ENCODE data around the gene GBX1. TPM values are rescaled to one million over a fixed set of nuclear protein-coding genes. Genes with fewer than 3 reads are reported as not detected.

GBX1 gene
- total RNA-seq, 2 donors from 2014 or later, result 1.2 TPM; not detected in 1

GRCh38 chr7:151201751-151202150 is 34.3 kb upstream of the GBX1 start:
- Mint-ChIP-seq H3K36me3 (ENCODE audit: low read depth) (no peaks in the 10 kb centered on the region), H3K27ac (no peak overlapping the region), H3K4me1 (peaks cover 4% of the 10 kb centered on the region), H3K27me3 (no peaks in the 10 kb centered on the region), H3K9me3 (no peaks in the 10 kb centered on the region), H3K4me3 (no peak overlapping the region)
- no peak for ATAC-seq (replicated peaks)

GRCh38 chr7:151201344-151201743 is 33.9 kb upstream of the GBX1 start:
- no peak for ATAC-seq (replicated peaks)
- no peaks in the 10 kb centered on the region for H3K9me3 Mint-ChIP-seq
- no peaks in the 10 kb centered on the region for H3K4me1 Mint-ChIP-seq
- H3K27ac Mint-ChIP-seq, result no peak overlapping the region
- H3K27me3 Mint-ChIP-seq, result no peaks in the 10 kb centered on the region
- no peak overlapping the region for H3K4me3 Mint-ChIP-seq
- H3K36me3 Mint-ChIP-seq (ENCODE audit: low read depth), result no peaks in the 10 kb centered on the region

- H3K27ac Mint-ChIP-seq, result no peak overlapping the region
- no peak for ATAC-seq (replicated peaks)
Observed at GRCh38 chr7:151198945-151199848, 31.7 kb upstream of the GBX1 start.

GRCh38 chr7:151197932-151198331 is 30.4 kb upstream of the GBX1 start:
- Mint-ChIP-seq H3K4me3 (no peak overlapping the region), H3K27ac (no peak overlapping the region), H3K4me1 (peaks cover 9% of the 10 kb centered on the region), H3K36me3 (ENCODE audit: low read depth) (no peaks in the 10 kb centered on the region), H3K27me3 (no peaks in the 10 kb centered on the region), H3K9me3 (no peaks in the 10 kb centered on the region)
- no peak for ATAC-seq (replicated peaks)

More at GRCh38 chr7:151198945-151199848, 31.7 kb upstream of the GBX1 start:
- H3K36me3 Mint-ChIP-seq (ENCODE audit: low read depth), result no peaks in the 10 kb centered on the region
- peaks cover 8% of the 10 kb centered on the region for H3K4me1 Mint-ChIP-seq
- no peaks in the 10 kb centered on the region for H3K9me3 Mint-ChIP-seq
- no peaks in the 10 kb centered on the region for H3K27me3 Mint-ChIP-seq
- no peak overlapping the region for H3K4me3 Mint-ChIP-seq

GRCh38 chr7:151195616-151196450 is 28.3 kb upstream of the GBX1 start:
- Mint-ChIP-seq H3K9me3 (no peaks in the 10 kb centered on the region), H3K4me1 (peaks cover 9% of the 10 kb centered on the region), H3K36me3 (ENCODE audit: low read depth) (no peaks in the 10 kb centered on the region), H3K27ac (no peak overlapping the region), H3K4me3 (no peak overlapping the region), H3K27me3 (no peaks in the 10 kb centered on the region)
- no peak for ATAC-seq (replicated peaks)

- no peaks in the 10 kb centered on the region for H3K27me3 Mint-ChIP-seq
- H3K4me3 Mint-ChIP-seq, result no peak overlapping the region
- H3K4me1 Mint-ChIP-seq, result peaks cover 9% of the 10 kb centered on the region
- no peaks in the 10 kb centered on the region for H3K36me3 Mint-ChIP-seq (ENCODE audit: low read depth)
- no peaks in the 10 kb centered on the region for H3K9me3 Mint-ChIP-seq
- peak; percentile 35 for ATAC-seq (replicated peaks)
- peak overlapping the region; percentile 61 for H3K27ac Mint-ChIP-seq
Observed at GRCh38 chr7:151194188-151194587, 26.7 kb upstream of the GBX1 start.

GRCh38 chr7:151193203-151193978 is 25.9 kb upstream of the GBX1 start:
- Mint-ChIP-seq H3K36me3 (ENCODE audit: low read depth) (no peaks in the 10 kb centered on the region), H3K4me3 (no peak overlapping the region)

GRCh38 chr7:151192002-151192539 is 24.6 kb upstream of the GBX1 start:
- no peak overlapping the region for H3K4me3 Mint-ChIP-seq
- H3K9me3 Mint-ChIP-seq, result no peaks in the 10 kb centered on the region
- peaks cover 9% of the 10 kb centered on the region for H3K4me1 Mint-ChIP-seq
- no peak overlapping the region for H3K27ac Mint-ChIP-seq
- ATAC-seq (replicated peaks), result no peak
- H3K36me3 Mint-ChIP-seq (ENCODE audit: low read depth), result no peaks in the 10 kb centered on the region
- no peaks in the 10 kb centered on the region for H3K27me3 Mint-ChIP-seq

More at GRCh38 chr7:151193203-151193978, 25.9 kb upstream of the GBX1 start:
- H3K9me3 Mint-ChIP-seq, result no peaks in the 10 kb centered on the region
- H3K27me3 Mint-ChIP-seq, result no peaks in the 10 kb centered on the region
- ATAC-seq (replicated peaks), result no peak
- H3K27ac Mint-ChIP-seq, result no peak overlapping the region
- peaks cover 9% of the 10 kb centered on the region for H3K4me1 Mint-ChIP-seq

GRCh38 chr7:151191544-151191943 is 24.1 kb upstream of the GBX1 start:
- no peaks in the 10 kb centered on the region for H3K36me3 Mint-ChIP-seq (ENCODE audit: low read depth)
- peaks cover 9% of the 10 kb centered on the region for H3K4me1 Mint-ChIP-seq
- H3K4me3 Mint-ChIP-seq, result no peak overlapping the region
- H3K27ac Mint-ChIP-seq, result no peak overlapping the region
- no peaks in the 10 kb centered on the region for H3K9me3 Mint-ChIP-seq
- H3K27me3 Mint-ChIP-seq, result no peaks in the 10 kb centered on the region
- no peak for ATAC-seq (replicated peaks)

- Mint-ChIP-seq H3K27me3 (no peaks in the 10 kb centered on the region), H3K36me3 (ENCODE audit: low read depth) (no peaks in the 10 kb centered on the region), H3K27ac (no peak overlapping the region), H3K4me3 (no peak overlapping the region), H3K9me3 (no peaks in the 10 kb centered on the region), H3K4me1 (no peaks in the 10 kb centered on the region)
- ATAC-seq (replicated peaks), result no peak
Observed at GRCh38 chr7:151189038-151189437, 21.5 kb upstream of the GBX1 start.

GRCh38 chr7:151188252-151188542 is 20.7 kb upstream of the GBX1 start:
- Mint-ChIP-seq H3K9me3 (no peaks in the 10 kb centered on the region), H3K27me3 (no peaks in the 10 kb centered on the region), H3K27ac (no peak overlapping the region), H3K4me1 (no peaks in the 10 kb centered on the region), H3K36me3 (ENCODE audit: low read depth) (no peaks in the 10 kb centered on the region), H3K4me3 (no peak overlapping the region)
- no peak for ATAC-seq (replicated peaks)

- Mint-ChIP-seq H3K36me3 (ENCODE audit: low read depth) (no peaks in the 10 kb centered on the region), H3K4me3 (no peak overlapping the region), H3K9me3 (no peaks in the 10 kb centered on the region), H3K4me1 (no peaks in the 10 kb centered on the region), H3K27ac (no peak overlapping the region), H3K27me3 (no peaks in the 10 kb centered on the region)
- ATAC-seq (replicated peaks), result no peak
Observed at GRCh38 chr7:151187409-151188251, 20.1 kb upstream of the GBX1 start.

GRCh38 chr7:151186640-151187408 is 19.3 kb upstream of the GBX1 start, which contains the start of gene ASB10:
ASB10 (minus strand) TSS chr7:151187250; CDS start chr7:151187130, 120 bp downstream.
- H3K4me3 Mint-ChIP-seq, result no peak within 1 kb of the TSS
- H3K9me3 Mint-ChIP-seq, result no peaks in the 10 kb centered on the region
- no peak within 1 kb of the TSS for H3K27ac Mint-ChIP-seq
- no peak for ATAC-seq (replicated peaks)
- H3K36me3 Mint-ChIP-seq (ENCODE audit: low read depth), result no peaks in the 10 kb centered on the region
- no peaks in the 10 kb centered on the region for H3K4me1 Mint-ChIP-seq
- no peaks in the 10 kb centered on the region for H3K27me3 Mint-ChIP-seq

All from activated T-helper 17 cell treated with anti-CD3 and anti-CD28 coated beads, Interleukin-2, amount 50 U/mL, for 72 hours (primary cell).